ENCODE data around the gene RBM48. TPM values are rescaled to one million over a fixed set of nuclear protein-coding genes. Genes with fewer than 3 reads are reported as not detected.

Gene RBM48
- total and polyA plus RNA-seq, 9 of the 15 experiments (the other 6 are each of a cell fraction or from before 2014, with no cell fraction given) = 9.9 to 35.1 (median 16.3) TPM

DNA sequence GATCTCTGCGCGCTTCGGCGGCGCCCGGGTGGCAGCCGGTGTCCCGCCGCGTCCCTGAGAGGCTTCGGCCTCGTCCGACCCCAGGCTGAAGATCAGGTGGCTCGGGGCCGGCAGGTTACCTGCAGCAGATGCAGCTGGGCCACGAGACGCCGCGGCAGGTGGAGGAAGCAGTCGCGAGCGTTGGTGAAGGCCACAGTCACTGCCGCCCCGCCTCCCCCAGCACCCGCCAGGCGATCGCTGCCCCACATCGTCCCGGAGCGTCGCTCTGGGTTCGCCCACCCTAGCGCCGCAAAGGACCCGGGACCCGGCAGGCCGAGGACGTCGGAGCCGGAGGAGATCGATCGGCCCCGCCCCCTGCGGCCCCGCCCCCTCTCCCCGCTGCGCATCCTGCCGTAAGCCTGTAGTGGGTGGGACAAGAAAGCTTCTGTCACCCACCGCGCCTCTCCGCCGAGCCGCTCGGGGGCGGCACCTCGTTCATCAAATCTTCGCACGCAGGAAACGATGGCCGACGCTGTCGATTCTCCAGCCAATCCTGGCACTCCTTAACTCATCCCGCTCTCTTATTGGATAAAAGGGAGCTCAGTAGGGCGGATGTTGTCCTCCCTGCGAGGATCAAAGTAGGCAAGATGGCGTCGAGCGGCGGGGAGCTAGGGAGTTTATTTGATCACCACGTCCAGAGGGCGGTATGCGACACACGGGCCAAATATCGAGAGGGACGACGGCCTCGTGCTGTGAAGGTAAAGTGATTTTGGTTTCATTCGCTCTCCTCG, at the start of gene RBM48, which contains the start of gene PEX1 (continued):
- TF ChIP-seq XRCC5 (IDR thresholded peaks at IDR 0.05; ENCODE audit: low read depth, low read length) (peak; percentile 95), MAFK (IDR thresholded peaks at IDR 0.05; ENCODE audit: low read length) (0 out of 2 replicates have a peak, but pooled peaks have one; percentile 19), GABPA (tag; conservative IDR thresholded peaks at IDR 0.05; ENCODE audit: low read depth) (peak; percentile 97), ZNF23 (CRISPR knock-in tag; IDR thresholded peaks at IDR 0.05) (no peak), THRAP3 (IDR thresholded peaks at IDR 0.05; ENCODE audit: borderline replicate concordance) (no peak), RBM25 (IDR thresholded peaks at IDR 0.05; ENCODE audit: low read depth, low read length, severe bottlenecking) (peak; percentile 60), ZNF830 (CRISPR knock-in tag; IDR thresholded peaks at IDR 0.05) (no peak), RFX5 (IDR thresholded peaks at IDR 0.05; ENCODE audit: low read depth, low read length) (no peak; the same call in 1 of the 2 replicates), TAF15 (IDR thresholded peaks at IDR 0.05; ENCODE audit: low read depth, low read length) (no peak), MEF2A (IDR thresholded peaks at IDR 0.05; ENCODE audit: control insufficient read depth, low read depth, low read length) (0 out of 2 replicates have a peak, but pooled peaks have one; percentile 23), ZNF3 (CRISPR knock-in tag; IDR thresholded peaks at IDR 0.05) (no peak), SMAD4 (CRISPR knock-in tag; conservative IDR thresholded peaks at IDR 0.05) (no peak; the same call in 1 of the 2 replicates), COPS2 (conservative IDR thresholded peaks at IDR 0.05) (no peak), MTA2 (IDR thresholded peaks at IDR 0.05; ENCODE audit: low read depth) (no peak), GTF2E2 (tag; IDR thresholded peaks at IDR 0.05) (peak; percentile 86; the same call in 1 of the 2 replicates), TEAD2 (tag; IDR thresholded peaks at IDR 0.05) (no peak), ZNF165 (CRISPR knock-in tag; IDR thresholded peaks at IDR 0.05; ENCODE audit: borderline replicate concordance) (no peak), ARHGAP35 (IDR thresholded peaks at IDR 0.05; ENCODE audit: partially characterized antibody) (no peak)
- TF ChIP-seq, protein P1, sequence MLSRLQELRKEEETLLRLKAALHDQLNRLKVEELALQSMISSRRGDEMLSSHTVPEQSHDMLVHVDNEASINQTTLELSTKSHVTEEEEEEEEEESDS (CRISPR knock-in tag; IDR thresholded peaks at IDR 0.05) = no peak
- TF ChIP-seq, protein P2, sequence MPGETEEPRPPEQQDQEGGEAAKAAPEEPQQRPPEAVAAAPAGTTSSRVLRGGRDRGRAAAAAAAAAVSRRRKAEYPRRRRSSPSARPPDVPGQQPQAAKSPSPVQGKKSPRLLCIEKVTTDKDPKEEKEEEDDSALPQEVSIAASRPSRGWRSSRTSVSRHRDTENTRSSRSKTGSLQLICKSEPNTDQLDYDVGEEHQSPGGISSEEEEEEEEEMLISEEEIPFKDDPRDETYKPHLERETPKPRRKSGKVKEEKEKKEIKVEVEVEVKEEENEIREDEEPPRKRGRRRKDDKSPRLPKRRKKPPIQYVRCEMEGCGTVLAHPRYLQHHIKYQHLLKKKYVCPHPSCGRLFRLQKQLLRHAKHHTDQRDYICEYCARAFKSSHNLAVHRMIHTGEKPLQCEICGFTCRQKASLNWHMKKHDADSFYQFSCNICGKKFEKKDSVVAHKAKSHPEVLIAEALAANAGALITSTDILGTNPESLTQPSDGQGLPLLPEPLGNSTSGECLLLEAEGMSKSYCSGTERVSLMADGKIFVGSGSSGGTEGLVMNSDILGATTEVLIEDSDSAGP (CRISPR knock-in tag; IDR thresholded peaks at IDR 0.05) = no peak
- TF ChIP-seq, protein P3, sequence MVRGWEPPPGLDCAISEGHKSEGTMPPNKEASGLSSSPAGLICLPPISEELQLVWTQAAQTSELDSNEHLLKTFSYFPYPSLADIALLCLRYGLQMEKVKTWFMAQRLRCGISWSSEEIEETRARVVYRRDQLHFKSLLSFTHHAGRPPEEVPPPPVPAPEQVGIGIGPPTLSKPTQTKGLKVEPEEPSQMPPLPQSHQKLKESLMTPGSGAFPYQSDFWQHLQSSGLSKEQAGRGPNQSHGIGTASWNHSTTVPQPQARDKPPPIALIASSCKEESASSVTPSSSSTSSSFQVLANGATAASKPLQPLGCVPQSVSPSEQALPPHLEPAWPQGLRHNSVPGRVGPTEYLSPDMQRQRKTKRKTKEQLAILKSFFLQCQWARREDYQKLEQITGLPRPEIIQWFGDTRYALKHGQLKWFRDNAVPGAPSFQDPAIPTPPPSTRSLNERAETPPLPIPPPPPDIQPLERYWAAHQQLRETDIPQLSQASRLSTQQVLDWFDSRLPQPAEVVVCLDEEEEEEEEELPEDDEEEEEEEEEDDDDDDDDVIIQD (CRISPR knock-in tag; IDR thresholded peaks at IDR 0.05) = 0 out of 2 replicates have a peak, but pooled peaks have one; percentile 75
- TF ChIP-seq, protein P4, sequence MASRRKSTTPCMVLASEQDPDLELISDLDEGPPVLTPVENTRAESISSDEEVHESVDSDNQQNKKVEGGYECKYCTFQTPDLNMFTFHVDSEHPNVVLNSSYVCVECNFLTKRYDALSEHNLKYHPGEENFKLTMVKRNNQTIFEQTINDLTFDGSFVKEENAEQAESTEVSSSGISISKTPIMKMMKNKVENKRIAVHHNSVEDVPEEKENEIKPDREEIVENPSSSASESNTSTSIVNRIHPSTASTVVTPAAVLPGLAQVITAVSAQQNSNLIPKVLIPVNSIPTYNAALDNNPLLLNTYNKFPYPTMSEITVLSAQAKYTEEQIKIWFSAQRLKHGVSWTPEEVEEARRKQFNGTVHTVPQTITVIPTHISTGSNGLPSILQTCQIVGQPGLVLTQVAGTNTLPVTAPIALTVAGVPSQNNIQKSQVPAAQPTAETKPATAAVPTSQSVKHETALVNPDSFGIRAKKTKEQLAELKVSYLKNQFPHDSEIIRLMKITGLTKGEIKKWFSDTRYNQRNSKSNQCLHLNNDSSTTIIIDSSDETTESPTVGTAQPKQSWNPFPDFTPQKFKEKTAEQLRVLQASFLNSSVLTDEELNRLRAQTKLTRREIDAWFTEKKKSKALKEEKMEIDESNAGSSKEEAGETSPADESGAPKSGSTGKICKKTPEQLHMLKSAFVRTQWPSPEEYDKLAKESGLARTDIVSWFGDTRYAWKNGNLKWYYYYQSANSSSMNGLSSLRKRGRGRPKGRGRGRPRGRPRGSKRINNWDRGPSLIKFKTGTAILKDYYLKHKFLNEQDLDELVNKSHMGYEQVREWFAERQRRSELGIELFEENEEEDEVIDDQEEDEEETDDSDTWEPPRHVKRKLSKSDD (conservative IDR thresholded peaks at IDR 0.05; ENCODE audit: low read length) = peak; percentile 73; the same call in 1 of the 2 replicates
- TF ChIP-seq, protein P5, sequence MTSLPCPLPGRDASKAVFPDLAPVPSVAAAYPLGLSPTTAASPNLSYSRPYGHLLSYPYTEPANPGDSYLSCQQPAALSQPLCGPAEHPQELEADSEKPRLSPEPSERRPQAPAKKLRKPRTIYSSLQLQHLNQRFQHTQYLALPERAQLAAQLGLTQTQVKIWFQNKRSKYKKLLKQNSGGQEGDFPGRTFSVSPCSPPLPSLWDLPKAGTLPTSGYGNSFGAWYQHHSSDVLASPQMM (CRISPR knock-in tag; IDR thresholded peaks at IDR 0.05) = no peak
